ACHN (cell line): ENCODE data around the gene STARD7.
"Not testable (repeated sequence)": the region's sequence is repeated elsewhere in the genome, so short reads cannot be mapped to it uniquely, and the experiment has no call there.

Source experiments
- DNase-seq: peaks from one replicate; pipeline ENCODE4 v3.0.0-alpha.2; 2015
- in situ Hi-C: cut with HindIII; loops from 2 replicates; pipeline ENCODE4 v1.10.0; 2017; ENCODE audit warnings: low sequenced_read_pairs, low pct_ligation_motif_present, low pct_unique_long_range_greater_than_20kb

The STARD7 gene, protein sequence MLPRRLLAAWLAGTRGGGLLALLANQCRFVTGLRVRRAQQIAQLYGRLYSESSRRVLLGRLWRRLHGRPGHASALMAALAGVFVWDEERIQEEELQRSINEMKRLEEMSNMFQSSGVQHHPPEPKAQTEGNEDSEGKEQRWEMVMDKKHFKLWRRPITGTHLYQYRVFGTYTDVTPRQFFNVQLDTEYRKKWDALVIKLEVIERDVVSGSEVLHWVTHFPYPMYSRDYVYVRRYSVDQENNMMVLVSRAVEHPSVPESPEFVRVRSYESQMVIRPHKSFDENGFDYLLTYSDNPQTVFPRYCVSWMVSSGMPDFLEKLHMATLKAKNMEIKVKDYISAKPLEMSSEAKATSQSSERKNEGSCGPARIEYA

DNA sequence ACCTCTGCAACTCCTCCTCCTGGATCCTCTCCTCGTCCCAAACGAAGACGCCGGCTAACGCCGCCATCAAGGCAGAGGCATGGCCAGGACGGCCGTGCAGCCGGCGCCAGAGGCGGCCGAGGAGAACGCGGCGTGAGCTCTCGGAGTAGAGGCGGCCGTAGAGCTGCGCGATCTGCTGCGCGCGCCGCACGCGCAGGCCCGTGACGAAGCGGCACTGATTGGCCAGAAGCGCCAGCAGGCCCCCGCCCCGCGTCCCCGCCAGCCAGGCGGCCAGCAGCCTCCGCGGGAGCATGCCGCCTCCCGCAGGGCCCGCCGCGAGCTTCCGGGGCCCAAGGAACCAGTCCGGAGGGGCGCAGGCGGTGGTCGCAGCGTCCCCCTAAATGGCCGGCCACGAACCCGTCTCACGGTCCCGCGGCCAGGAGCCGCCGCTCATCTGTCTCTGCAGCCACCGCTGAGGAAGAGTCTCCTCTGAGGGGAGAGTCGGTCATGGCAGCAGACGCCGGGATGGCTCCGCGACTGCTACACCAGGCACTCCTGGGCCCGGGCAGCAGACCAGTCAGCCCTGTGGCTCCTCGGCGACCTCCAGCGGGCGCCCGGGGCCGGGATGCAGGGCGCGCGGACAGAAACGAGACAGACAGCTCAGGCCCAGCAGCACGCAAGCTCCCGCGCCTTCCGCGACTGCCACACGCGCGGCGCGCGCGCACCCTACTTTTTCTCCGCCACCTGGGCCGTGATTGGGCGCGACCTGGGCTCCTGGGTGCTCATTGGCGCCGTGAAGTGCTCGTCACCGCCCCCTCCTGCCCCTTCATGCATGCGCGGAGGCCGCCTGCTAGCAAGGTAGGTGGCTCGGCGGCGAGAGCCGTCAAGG, at the start of gene STARD7:
Gene STARD7, minus strand, starts transcription at position 685 of the 868 bp plus-strand sequence. Its CDS starts 393 bp downstream, at position 292.
- peak; percentile 98 for DNase-seq
- in situ Hi-C loops = no loop called here

DNA sequence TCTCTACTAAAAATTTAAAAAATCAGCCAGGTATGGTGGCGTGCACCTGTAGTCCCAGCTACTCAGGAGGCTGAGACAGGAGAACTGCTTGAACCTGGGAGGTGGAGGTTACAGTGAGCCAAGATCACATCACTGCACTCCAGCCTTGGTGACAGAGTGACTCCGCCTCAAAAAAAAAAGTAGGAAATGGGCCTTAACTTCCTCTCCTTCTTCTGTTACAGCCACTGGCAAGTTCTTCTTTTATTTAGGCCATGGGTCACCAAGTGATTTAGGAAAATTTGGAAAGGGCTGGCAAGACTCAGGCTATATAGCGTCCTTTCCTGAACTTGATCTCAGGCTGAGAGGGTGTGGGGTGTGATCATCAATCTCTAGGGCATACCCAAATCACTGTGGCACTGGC, 49.1 kb upstream of the STARD7 start:
- in situ Hi-C loops, DNase-seq: not testable (repeated sequence)

DNA sequence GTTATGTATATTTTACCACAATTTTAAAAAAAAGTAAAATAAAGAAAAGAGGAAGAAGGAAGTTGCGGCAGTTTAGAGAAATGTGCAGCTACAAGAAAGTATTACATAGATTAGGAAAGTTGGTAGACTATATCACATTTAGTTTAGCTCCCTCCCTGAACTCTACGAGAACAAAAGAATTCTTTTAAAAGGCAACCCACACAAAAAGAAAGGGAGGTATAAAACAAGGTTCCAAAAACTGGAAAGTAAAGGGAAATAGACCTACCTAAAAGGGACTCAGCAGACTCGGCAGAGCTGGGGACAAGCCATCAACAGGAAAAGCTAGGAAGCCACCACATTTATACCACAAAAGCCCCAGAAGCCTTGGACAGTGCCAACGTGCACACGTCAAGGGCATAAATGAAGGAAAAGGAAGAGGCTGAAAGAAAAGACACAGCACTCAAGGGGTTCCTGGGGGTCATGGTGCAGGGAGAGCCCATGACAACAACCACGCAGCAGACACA, 48.0 kb upstream of the STARD7 start:
- in situ Hi-C loops = no loop called here

DNA sequence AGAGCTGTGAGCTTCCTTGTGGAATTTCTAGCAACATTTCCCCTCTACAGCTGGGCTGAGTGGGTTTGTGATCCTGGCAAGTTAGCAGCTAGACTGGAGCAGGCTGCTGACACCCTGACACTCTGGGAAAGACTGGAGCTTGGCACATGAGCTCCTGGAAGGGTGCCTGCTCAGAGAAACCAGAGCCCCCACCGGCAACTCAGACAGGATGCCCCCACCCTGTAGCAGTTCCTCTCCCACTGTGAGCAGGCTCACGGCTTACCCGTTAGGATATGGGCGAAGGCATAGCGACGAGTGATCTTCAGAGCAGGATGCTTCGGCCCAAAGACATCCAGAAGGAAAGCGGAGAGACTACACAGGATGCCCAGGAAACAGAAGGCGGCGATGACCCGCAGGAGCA, 45.9 kb upstream of the STARD7 start:
- in situ Hi-C loops = no loop called here
- no peak for DNase-seq

More for the DNA sequence above, 48.0 kb upstream of the STARD7 start:
- no peak for DNase-seq

DNA sequence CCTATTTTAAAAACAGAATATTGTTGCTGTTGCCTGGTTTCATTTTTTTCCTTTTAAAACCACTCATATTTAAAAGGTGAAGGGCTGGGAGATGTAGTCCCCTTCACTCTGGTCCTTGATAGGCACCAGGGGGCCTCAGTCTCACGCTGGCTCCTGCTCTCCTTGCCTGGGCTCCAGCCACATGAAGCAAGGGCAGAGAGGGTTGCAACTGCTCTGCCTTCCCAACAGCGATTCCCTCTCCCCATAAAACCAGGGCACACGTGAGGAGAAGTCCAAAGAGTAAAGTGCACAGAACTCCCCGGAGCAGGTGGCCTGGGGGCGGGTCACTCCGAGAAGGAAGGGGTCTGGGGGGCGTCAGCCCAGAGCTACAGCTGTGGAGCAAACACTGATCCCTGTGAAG, 44.4 kb upstream of the STARD7 start:
- in situ Hi-C loops = no loop called here
- no peak for DNase-seq

DNA sequence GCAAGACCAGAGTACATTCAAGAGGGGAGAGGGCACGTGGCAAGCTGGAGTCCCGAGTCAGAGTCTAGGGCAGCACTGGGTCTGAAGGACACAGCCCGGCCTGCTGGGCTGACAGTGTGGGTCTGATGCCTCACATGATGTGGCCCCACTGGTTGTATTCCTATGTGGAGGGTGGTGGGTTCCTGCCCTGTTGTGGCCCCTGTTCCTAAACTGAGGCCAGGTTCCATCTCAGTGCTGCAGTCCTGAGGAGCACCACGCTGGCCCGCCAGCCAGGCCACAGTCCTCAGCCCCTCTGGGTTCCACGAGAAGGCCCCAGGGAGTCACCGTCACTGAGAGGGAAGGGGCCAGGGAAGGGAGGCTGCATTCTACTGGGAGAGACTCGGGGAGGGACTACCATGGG, 43.9 kb upstream of the STARD7 start:
- no peak for DNase-seq
- in situ Hi-C loops = no loop called here

DNA sequence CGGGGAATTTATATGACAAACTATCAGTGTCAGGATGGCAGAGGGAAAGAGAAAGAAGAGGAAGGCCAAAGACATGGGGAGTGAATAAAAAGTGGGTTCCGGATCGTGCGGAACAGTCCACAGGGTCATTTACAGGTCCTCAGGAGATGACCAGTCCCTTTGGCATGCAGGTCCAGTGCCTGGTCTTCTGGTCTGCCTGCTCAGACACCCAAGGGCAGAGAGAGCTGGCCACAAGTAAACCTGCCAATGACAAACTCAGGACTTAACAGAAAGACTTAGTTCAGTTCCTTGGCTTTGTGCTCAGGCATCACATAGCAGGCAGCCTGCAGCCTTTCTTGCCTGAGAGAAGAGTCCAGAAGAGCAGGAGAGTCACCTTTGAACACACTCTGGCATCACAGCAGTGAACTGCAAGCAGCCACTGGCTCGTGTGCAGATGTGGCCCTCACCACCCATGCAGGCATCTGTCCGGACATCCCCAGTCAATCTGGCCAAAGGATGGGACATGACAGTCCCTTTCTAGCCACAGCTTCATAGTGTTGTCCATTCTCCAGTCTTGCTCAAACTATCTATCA, 43.2 kb upstream of the STARD7 start:
- in situ Hi-C loops = no loop called here
- peak; percentile 95 for DNase-seq

DNA sequence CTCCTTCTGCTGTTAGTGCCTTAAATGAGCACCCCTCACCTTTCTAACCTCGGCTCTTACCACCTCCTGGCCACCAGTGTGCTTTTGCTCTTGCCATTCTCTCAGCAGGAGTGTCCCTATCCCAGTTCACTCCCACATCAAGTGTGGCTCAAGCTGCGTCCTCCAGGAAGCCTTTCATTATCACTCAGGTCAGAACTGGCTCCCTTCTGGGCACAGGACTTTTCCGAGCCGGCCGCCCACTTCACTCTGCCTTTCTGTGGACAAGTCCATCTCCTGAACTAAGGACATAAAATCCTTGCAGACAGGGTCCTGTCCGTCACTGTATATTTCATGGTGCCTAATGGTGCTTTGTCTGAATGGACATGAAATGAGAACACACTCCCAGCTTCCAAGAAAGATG, 41.6 kb upstream of the STARD7 start:
- DNase-seq = no peak
- in situ Hi-C loops = no loop called here

DNA sequence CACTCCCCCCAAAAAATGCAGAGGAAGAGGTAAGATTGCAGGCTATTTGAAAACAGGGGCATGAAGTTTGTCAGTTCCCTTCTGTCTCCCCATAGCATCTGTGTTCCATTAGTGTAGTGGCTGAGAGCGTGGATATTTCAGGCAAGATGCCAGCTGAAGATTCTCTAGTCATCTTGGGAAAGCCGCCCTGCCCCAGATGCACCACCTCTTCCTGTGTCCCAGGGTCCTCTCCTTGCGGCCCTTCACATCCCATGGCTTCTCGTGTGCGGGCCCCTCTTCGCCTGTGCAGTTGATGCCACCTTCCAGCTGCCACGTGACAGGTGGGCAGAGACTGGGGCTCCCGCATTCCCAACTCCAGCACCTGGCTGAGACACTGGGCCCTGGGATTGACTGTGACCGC, 41.0 kb upstream of the STARD7 start:
- DNase-seq = no peak
- in situ Hi-C loops = no loop called here

DNA sequence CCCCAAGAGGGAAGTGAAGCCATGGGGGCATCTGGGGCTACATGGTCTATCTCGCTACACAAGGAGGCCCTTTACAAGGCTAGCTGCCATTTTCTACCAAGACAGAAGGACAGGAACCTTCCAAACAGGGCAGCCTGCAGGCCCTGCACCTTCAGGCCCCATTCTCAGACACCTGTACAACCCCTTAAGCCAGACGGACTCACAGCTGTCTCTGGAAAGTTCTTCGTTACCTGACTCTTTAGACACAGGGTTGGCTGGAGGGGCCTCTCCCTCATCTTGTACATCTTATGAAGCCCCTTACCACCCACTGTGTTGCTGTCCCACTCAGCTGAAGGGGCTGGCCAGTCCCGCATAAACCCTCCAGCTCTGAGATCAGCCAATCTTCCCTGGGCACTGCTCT, 40.0 kb upstream of the STARD7 start:
- DNase-seq = no peak
- in situ Hi-C loops = no loop called here

DNA sequence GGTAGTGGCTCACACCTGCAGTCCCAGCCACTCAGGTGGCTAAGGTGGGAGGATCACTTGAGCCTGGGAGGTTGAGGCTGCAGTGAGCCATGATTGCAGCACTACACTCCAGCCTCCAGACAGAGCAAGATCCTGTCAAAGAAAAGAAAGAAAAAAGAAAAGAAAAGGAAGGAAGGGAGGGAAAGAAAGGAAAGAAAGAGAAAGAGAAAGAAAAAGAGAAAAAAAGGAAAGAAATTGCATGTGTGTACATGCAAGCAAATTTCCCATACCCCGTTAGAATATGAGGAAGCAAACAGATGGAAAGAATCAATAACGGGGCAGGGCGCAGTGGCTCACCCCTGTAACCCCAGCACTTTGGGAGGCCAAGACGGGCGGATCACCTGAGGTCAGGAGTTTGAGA, 39.3 kb upstream of the STARD7 start:
- in situ Hi-C loops = no loop called here
- no peak for DNase-seq

DNA sequence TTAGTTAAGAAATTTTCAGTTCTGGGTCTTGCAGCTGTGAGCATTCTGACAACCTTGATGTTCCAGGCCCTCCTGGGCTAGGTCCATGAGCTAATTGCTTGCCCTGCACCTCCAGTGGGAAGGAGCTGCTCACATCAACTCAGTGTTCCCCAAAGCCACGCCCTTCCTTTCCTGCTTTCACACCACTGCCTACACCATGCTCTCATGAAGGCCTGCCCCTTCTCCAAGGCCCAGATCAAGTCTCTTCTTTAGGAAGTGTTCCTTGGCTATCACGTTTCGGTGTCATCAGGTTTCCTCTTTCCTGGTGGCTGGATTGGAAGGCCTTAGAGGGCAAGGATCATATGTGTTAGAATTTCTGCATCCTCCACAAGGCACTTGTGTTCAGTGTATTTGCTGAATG, 38.4 kb upstream of the STARD7 start:
- in situ Hi-C loops = no loop called here
- DNase-seq = no peak

DNA sequence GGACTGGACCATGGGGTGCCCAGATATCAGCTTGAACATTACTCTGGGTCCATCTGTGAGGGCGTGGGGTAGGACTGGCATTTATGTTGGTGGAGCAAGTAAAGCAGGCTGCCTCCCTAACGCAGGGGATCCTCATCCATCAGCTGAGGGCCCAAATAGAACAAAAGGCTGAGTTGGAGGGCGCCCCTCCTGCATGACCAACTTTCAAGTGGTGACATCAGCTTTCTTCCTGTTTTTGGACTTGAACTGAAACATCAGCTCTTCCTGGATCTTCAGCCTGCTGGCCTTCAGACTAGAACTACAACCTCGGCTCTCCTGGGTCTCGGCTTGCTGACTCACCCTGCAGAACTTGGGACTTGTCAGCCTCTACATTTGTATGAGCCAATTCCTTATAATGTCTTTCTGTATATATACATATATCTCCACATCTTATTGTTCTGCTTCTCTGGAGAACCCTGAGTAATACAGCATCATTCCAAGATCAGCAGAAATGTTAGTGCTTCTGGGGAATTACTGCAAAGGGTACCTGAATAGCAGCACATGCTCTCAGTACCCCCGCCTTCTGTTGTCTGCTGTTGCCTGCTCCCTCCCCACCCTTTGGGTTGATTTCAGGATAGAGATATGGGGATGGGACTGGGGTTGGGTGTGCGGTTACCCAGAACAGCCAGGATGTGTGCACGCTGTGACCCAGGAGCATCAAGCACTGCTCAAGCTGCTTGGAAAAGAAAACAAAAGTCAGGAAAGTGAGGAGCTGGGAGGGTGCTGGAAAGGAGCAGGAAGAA, 37.2 kb upstream of the STARD7 start:
- no peak for DNase-seq
- in situ Hi-C loops = no loop called here

DNA sequence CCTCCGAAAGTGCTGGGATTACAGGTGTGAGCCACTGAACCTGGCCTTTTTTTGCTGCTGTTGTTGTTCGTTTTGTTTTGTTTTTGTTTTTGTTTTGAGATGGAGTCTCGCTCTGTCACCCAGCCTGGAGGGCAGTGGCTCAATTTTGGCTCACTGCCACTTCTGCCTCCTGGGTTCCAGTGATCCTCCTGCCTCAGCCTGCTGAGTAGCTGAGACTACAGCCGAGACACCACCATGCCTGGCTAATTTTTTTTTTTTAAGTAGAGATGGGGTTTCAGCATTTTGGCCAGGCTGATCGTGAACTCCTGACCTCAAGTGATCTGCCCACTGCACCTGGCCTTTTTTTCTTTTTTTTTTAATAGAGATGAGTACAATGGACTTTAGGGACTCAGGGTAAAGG, 35.2 kb upstream of the STARD7 start:
- no peak for DNase-seq
- in situ Hi-C loops = no loop called here

DNA sequence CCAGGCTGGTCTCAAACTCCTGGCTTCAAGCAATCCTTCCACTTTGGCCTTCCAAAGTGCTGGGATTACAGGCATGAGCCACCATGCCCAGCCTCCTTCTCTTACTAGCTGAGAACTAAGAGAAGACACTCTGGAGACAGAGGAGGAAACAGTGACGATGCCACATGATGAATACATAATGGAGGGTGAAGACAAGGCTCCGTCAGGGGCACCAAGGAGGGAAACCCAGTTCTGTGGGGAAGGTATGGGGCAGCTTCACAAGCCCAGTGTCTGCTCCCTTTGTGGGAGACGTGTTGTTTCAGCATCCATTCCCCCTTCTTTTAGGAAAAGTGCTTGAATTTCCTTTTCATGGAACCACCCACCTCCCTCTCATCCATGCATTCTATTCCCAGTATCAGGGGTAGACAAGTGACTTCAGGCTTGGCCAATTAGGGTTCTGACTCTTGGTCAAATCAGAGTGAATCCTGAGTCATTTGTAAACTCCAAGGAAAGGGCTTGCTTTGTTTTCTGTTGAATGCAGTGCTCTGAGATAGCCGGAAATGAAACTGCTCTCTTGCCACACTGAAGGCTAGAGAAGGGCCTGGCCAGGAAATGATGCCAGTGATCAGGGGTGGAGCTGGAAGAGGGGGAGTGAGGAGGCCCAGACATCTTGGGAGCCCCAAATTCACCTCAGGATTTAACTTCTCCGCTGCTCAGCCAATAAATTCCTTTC, 33.4 kb upstream of the STARD7 start:
- DNase-seq = peak; percentile 14
- in situ Hi-C loops = no loop called here

DNA sequence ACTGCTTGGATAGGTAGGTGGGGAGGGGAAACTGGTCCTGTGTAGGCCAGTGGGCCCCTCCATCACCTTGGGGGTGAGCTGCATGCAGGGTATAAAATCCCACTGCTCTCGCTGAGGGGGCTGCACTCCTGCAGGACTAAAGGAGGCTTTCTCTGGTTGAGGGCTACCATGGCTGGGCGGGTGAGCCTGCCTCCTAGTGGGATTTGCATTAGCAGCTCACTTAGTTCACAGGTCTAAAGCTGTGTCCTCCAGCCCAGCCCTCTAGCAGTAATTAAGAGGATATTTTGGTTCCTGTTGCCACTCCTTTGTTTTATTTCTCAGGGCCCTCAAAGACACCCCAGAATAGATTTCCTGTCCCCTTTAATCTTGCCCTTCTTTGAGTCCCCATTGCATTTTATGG, 32.6 kb upstream of the STARD7 start:
- DNase-seq = no peak
- in situ Hi-C loops = no loop called here

DNA sequence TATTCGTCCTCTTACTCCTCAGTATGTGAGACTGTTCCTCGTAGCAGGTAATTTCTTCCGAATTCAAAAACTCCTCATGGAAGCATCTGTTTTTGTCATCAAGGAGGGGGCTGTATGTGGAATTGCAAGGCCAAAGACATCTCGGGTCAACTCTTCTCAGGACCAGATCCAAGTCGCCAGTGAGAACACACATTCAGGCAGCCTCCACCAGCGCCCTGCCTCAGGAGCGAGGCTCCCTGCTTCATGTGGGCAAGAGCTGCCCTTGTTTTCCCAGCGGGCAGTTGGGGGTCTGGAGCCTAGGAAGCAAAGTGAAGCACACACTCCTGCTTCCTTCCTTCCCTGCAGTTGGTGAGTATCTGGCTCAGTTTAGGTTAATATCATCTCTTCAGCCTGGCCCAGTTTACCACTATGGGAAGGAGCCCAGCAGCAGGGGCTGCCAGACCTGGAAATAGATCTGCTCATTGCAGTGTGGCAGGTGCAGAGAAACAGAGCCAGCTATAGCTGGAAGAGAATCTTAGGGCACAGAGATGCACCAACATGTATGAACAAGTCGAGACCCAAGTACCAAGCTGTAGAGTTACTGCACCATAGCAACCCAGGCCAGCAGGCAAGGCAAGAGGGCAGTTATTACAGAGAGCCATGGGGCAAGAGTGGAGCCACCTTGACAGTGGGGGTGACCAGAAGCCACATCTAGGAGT, 31.9 kb upstream of the STARD7 start:
- in situ Hi-C loops = no loop called here
- DNase-seq = no peak
